Measurements from ENCODE around the gene SPAG17.

The SPAG17 gene

GRCh38 chr1:118117521-118117920, 67.5 kb downstream of the SPAG17 start:
- TF ChIP-seq POLR2AphosphoS5 (IDR thresholded peaks at IDR 0.05; ENCODE audit: low read depth, low read length) (no peak), REST (IDR thresholded peaks at IDR 0.05; ENCODE audit: insufficient read depth in 1 of 2, low read depth in 2 of 2, low read length in 2 of 2) (no peak), TAF1 (IDR thresholded peaks at IDR 0.05; ENCODE audit: borderline replicate concordance, insufficient read depth, low read length) (no peak), SIN3A (IDR thresholded peaks at IDR 0.05; ENCODE audit: borderline replicate concordance, insufficient read depth, low read length) (no peak)

GRCh38 chr1:118116909-118117308, 68.1 kb downstream of the SPAG17 start:
- TF ChIP-seq POLR2AphosphoS5 (IDR thresholded peaks at IDR 0.05; ENCODE audit: low read depth, low read length) (no peak), TAF1 (IDR thresholded peaks at IDR 0.05; ENCODE audit: borderline replicate concordance, insufficient read depth, low read length) (no peak), SIN3A (IDR thresholded peaks at IDR 0.05; ENCODE audit: borderline replicate concordance, insufficient read depth, low read length) (no peak)

GRCh38 chr1:118116401-118116800, 68.6 kb downstream of the SPAG17 start:
- no peak for TF ChIP-seq TAF1 (IDR thresholded peaks at IDR 0.05; ENCODE audit: borderline replicate concordance, insufficient read depth, low read length)
- no peak for TF ChIP-seq REST (IDR thresholded peaks at IDR 0.05; ENCODE audit: insufficient read depth in 1 of 2, low read depth in 2 of 2, low read length in 2 of 2)
- no peak for TF ChIP-seq SIN3A (IDR thresholded peaks at IDR 0.05; ENCODE audit: borderline replicate concordance, insufficient read depth, low read length)
- TF ChIP-seq POLR2AphosphoS5 (IDR thresholded peaks at IDR 0.05; ENCODE audit: low read depth, low read length): no peak
- TF ChIP-seq FOXP2 (optimal IDR thresholded peaks at IDR 0.05; ENCODE audit: borderline replicate concordance, extremely low read depth, extremely low read length, insufficient read depth): no peak

GRCh38 chr1:118115567-118116295, 69.3 kb downstream of the SPAG17 start:
- no peak for TF ChIP-seq REST (IDR thresholded peaks at IDR 0.05; ENCODE audit: insufficient read depth in 1 of 2, low read depth in 2 of 2, low read length in 2 of 2)
- no peak for TF ChIP-seq SIN3A (IDR thresholded peaks at IDR 0.05; ENCODE audit: borderline replicate concordance, insufficient read depth, low read length)
- TF ChIP-seq TAF1 (IDR thresholded peaks at IDR 0.05; ENCODE audit: borderline replicate concordance, insufficient read depth, low read length): no peak
- no peak for TF ChIP-seq POLR2AphosphoS5 (IDR thresholded peaks at IDR 0.05; ENCODE audit: low read depth, low read length)
- no peak for TF ChIP-seq FOXP2 (optimal IDR thresholded peaks at IDR 0.05; ENCODE audit: borderline replicate concordance, extremely low read depth, extremely low read length, insufficient read depth)

GRCh38 chr1:118113261-118113660, 71.8 kb downstream of the SPAG17 start:
- TF ChIP-seq REST (IDR thresholded peaks at IDR 0.05; ENCODE audit: insufficient read depth in 1 of 2, low read depth in 2 of 2, low read length in 2 of 2) (no peak), POLR2AphosphoS5 (IDR thresholded peaks at IDR 0.05; ENCODE audit: low read depth, low read length) (no peak), TAF1 (IDR thresholded peaks at IDR 0.05; ENCODE audit: borderline replicate concordance, insufficient read depth, low read length) (no peak), SIN3A (IDR thresholded peaks at IDR 0.05; ENCODE audit: borderline replicate concordance, insufficient read depth, low read length) (no peak), FOXP2 (optimal IDR thresholded peaks at IDR 0.05; ENCODE audit: borderline replicate concordance, extremely low read depth, extremely low read length, insufficient read depth) (no peak)
